Measurements from ENCODE around the gene AS3MT. TPM values are rescaled to one million over a fixed set of nuclear protein-coding genes. Genes with fewer than 3 reads are reported as not detected.

Gene AS3MT
- total RNA-seq, 1 donor from 2014 or later, result 0.64 TPM

DNA sequence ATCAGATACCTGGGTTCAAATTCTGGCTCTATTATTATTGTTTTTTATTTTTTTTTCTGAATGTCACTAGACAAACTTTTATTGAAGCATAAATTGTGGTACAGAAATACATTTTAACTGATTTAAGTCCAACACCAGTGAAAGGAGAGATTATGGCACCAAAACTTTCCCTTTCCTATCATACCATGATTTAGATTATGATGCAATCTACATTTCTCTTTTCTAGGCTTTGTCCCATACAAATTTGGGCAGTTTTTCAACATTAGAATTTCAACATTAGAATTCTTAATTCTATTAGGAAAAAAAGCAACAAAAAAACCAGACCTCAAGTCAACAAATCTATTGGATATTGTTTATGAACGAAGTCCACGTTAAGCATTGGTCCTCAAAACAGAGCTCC, 11.0 kb downstream of the AS3MT start:
- H4K20me1 ChIP-seq (ENCODE audit: insufficient read depth, low read length), result no peaks in the 10 kb centered on the region
- no peak for TF ChIP-seq EZH2 (IDR thresholded peaks at IDR 0.05; ENCODE audit: insufficient read depth, low read length)
- TF ChIP-seq, protein P1, sequence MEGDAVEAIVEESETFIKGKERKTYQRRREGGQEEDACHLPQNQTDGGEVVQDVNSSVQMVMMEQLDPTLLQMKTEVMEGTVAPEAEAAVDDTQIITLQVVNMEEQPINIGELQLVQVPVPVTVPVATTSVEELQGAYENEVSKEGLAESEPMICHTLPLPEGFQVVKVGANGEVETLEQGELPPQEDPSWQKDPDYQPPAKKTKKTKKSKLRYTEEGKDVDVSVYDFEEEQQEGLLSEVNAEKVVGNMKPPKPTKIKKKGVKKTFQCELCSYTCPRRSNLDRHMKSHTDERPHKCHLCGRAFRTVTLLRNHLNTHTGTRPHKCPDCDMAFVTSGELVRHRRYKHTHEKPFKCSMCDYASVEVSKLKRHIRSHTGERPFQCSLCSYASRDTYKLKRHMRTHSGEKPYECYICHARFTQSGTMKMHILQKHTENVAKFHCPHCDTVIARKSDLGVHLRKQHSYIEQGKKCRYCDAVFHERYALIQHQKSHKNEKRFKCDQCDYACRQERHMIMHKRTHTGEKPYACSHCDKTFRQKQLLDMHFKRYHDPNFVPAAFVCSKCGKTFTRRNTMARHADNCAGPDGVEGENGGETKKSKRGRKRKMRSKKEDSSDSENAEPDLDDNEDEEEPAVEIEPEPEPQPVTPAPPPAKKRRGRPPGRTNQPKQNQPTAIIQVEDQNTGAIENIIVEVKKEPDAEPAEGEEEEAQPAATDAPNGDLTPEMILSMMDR (IDR thresholded peaks at IDR 0.05; ENCODE audit: insufficient read depth, low read depth, low read length), result no peak

DNA sequence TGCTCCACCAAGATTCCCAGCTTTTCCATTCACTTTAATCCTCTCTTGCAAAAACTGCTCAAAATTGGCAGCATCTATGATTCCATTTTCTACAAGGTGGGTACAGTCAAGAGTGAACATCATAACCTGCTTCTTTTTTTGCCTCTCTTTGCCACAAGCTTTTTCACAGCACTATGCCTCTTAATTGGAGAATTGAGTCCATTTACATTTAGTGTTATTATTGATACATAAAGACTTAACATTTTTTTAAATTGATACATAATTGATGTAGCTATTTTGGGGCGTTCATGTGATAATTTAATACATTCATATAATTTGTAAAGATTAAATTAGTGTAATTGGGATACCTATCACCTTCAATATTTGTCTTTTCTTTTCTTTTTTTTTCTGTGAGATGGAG, 18.8 kb downstream of the AS3MT start:
- no peaks in the 10 kb centered on the region for H3K27me3 Mint-ChIP-seq (ENCODE audit: low read depth, unreplicated experiment)
- Histone ChIP-seq H4K20me1 (ENCODE audit: insufficient read depth, low read length) (no peaks in the 10 kb centered on the region), H3K4me1 (ENCODE audit: insufficient read depth, low read length) (no peaks in the 10 kb centered on the region), H3K27ac (ENCODE audit: low read depth, low read length) (no peak overlapping the region), H3K36me3 (ENCODE audit: insufficient read depth, low read length) (no peaks in the 10 kb centered on the region), H3K4me3 (ENCODE audit: insufficient read depth, low read depth, low read length) (no peak overlapping the region), H3K79me2 (ENCODE audit: insufficient read depth, low read length) (no peaks in the 10 kb centered on the region), H3K9ac (ENCODE audit: low read length) (no peak overlapping the region), H3K4me2 (ENCODE audit: low read length) (no peak overlapping the region), H3K27me3 (ENCODE audit: insufficient read depth, low read length) (no peaks in the 10 kb centered on the region), H2AFZ (ENCODE audit: low read depth, low read length) (no peak overlapping the region), H3K9me3 (ENCODE audit: insufficient read depth, low read depth, low read length) (no peaks in the 10 kb centered on the region)
- DNase-seq (ENCODE audit: low read depth) (no peak), FAIRE-seq (no peak)
- H3K9me3 Mint-ChIP-seq (ENCODE audit: unreplicated experiment), result peaks cover 6% of the 10 kb centered on the region
- no peaks in the 10 kb centered on the region for H3K36me3 Mint-ChIP-seq (ENCODE audit: low read depth, unreplicated experiment)
- H3K4me1 Mint-ChIP-seq (ENCODE audit: low read depth, unreplicated experiment), result no peaks in the 10 kb centered on the region
- H3K4me3 Mint-ChIP-seq (ENCODE audit: unreplicated experiment), result no peak overlapping the region
- no peak overlapping the region for H3K27ac Mint-ChIP-seq (ENCODE audit: unreplicated experiment)
- TF ChIP-seq EZH2 (IDR thresholded peaks at IDR 0.05; ENCODE audit: insufficient read depth, low read length), result no peak
- TF ChIP-seq, protein P1 (IDR thresholded peaks at IDR 0.05; ENCODE audit: insufficient read depth, low read depth, low read length), result no peak

More for the DNA sequence above, 11.0 kb downstream of the AS3MT start:
- FAIRE-seq (no peak), DNase-seq (ENCODE audit: low read depth) (no peak)
- Histone ChIP-seq H3K4me1 (ENCODE audit: insufficient read depth, low read length) (no peaks in the 10 kb centered on the region), H3K27me3 (ENCODE audit: insufficient read depth, low read length) (no peaks in the 10 kb centered on the region), H3K9me3 (ENCODE audit: insufficient read depth, low read depth, low read length) (no peaks in the 10 kb centered on the region), H3K9ac (ENCODE audit: low read length) (no peak overlapping the region), H3K79me2 (ENCODE audit: insufficient read depth, low read length) (no peaks in the 10 kb centered on the region), H2AFZ (ENCODE audit: low read depth, low read length) (no peak overlapping the region), H3K36me3 (ENCODE audit: insufficient read depth, low read length) (no peaks in the 10 kb centered on the region), H3K4me2 (ENCODE audit: low read length) (no peak overlapping the region), H3K27ac (ENCODE audit: low read depth, low read length) (no peak overlapping the region), H3K4me3 (ENCODE audit: insufficient read depth, low read depth, low read length) (no peak overlapping the region)
- Mint-ChIP-seq H3K27ac (ENCODE audit: unreplicated experiment) (no peak overlapping the region), H3K9me3 (ENCODE audit: unreplicated experiment) (no peaks in the 10 kb centered on the region), H3K4me3 (ENCODE audit: unreplicated experiment) (no peak overlapping the region), H3K4me1 (ENCODE audit: low read depth, unreplicated experiment) (no peaks in the 10 kb centered on the region), H3K36me3 (ENCODE audit: low read depth, unreplicated experiment) (no peaks in the 10 kb centered on the region), H3K27me3 (ENCODE audit: low read depth, unreplicated experiment) (no peaks in the 10 kb centered on the region)

DNA sequence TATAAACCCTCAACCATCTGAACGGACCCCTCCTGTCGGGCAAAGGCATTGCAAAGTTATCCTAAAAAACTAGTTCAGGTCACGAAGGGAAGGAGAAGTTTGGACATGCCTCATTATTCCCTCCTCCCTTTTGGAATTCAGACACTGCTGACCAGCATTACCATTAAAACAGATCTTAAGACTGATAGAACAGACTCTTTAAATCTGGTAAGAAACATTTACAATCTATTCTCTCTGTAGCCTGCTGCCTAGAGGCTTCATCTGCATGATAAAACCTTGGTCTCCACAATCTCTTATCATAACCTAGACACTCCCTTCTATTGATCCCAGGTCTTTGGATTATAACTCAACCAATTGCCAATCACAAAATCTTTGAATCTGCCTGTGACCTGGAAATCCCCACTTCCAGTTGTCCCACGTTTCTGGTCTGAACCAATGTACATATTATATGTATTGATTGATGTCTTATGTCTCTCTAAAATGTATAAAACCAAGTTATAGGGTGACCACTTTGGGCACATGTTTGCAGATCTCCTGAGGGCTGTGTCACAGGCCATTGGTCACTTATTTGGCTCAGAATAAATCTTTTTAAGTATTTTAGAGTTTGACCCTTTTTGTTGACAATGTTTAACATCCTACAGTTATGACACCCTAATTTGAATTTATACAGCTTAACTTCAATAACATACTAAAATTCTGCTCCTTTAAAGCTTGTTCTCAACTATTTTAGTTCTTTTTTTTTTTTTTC, 25.4 kb downstream of the AS3MT start:
- H3K36me3 Mint-ChIP-seq (ENCODE audit: low read depth, unreplicated experiment), result no peaks in the 10 kb centered on the region
- no peak overlapping the region for H3K27ac Mint-ChIP-seq (ENCODE audit: unreplicated experiment)
- H3K9me3 Mint-ChIP-seq (ENCODE audit: unreplicated experiment), result no peaks in the 10 kb centered on the region
- Histone ChIP-seq H2AFZ (ENCODE audit: low read depth, low read length) (no peak overlapping the region), H3K9ac (ENCODE audit: low read length) (no peak overlapping the region), H3K27me3 (ENCODE audit: insufficient read depth, low read length) (no peaks in the 10 kb centered on the region), H3K36me3 (ENCODE audit: insufficient read depth, low read length) (no peaks in the 10 kb centered on the region), H3K4me1 (ENCODE audit: insufficient read depth, low read length) (no peaks in the 10 kb centered on the region), H3K9me3 (ENCODE audit: insufficient read depth, low read depth, low read length) (no peaks in the 10 kb centered on the region), H4K20me1 (ENCODE audit: insufficient read depth, low read length) (no peaks in the 10 kb centered on the region), H3K4me2 (ENCODE audit: low read length) (no peak overlapping the region), H3K79me2 (ENCODE audit: insufficient read depth, low read length) (no peaks in the 10 kb centered on the region), H3K4me3 (ENCODE audit: insufficient read depth, low read depth, low read length) (no peak overlapping the region), H3K27ac (ENCODE audit: low read depth, low read length) (no peak overlapping the region)
- H3K27me3 Mint-ChIP-seq (ENCODE audit: low read depth, unreplicated experiment), result no peaks in the 10 kb centered on the region
- DNase-seq (ENCODE audit: low read depth), result no peak
- H3K4me3 Mint-ChIP-seq (ENCODE audit: unreplicated experiment), result no peak overlapping the region
- FAIRE-seq, result no peak
- no peak for TF ChIP-seq EZH2 (IDR thresholded peaks at IDR 0.05; ENCODE audit: insufficient read depth, low read length)
- TF ChIP-seq, protein P1 (IDR thresholded peaks at IDR 0.05; ENCODE audit: insufficient read depth, low read depth, low read length), result no peak
- no peaks in the 10 kb centered on the region for H3K4me1 Mint-ChIP-seq (ENCODE audit: low read depth, unreplicated experiment)

Data from astrocyte (in vitro differentiated cells and primary cell).